Measurements from ENCODE around the gene KCP.

Gene KCP

GRCh38 chr7:128919241-128919640 lies 8.7 kb upstream of the KCP start:
- TF ChIP-seq CTCF (IDR thresholded peaks at IDR 0.05; ENCODE audit: low read depth, low read length) = no peak
- no peak overlapping the region for H3K4me3 ChIP-seq (ENCODE audit: low read depth, low read length)

GRCh38 chr7:128918016-128918665 lies 7.6 kb upstream of the KCP start:
- H3K4me3 ChIP-seq (ENCODE audit: low read depth, low read length) = no peak overlapping the region
- TF ChIP-seq CTCF (IDR thresholded peaks at IDR 0.05; ENCODE audit: low read depth, low read length) = no peak

GRCh38 chr7:128917122-128917521 lies 6.6 kb upstream of the KCP start:
- TF ChIP-seq CTCF (IDR thresholded peaks at IDR 0.05; ENCODE audit: low read depth, low read length) = no peak

GRCh38 chr7:128916643-128916915 lies 6.1 kb upstream of the KCP start:
- TF ChIP-seq CTCF (IDR thresholded peaks at IDR 0.05; ENCODE audit: low read depth, low read length) = no peak
- no peak overlapping the region for H3K4me3 ChIP-seq (ENCODE audit: low read depth, low read length)

More at GRCh38 chr7:128917122-128917521, 6.6 kb upstream of the KCP start:
- no peak overlapping the region for H3K4me3 ChIP-seq (ENCODE audit: low read depth, low read length)

GRCh38 chr7:128915841-128916642 lies 5.5 kb upstream of the KCP start:
- H3K4me3 ChIP-seq (ENCODE audit: low read depth, low read length) = no peak overlapping the region
- TF ChIP-seq CTCF (IDR thresholded peaks at IDR 0.05; ENCODE audit: low read depth, low read length) = no peak

GRCh38 chr7:128915271-128915819 lies 4.8 kb upstream of the KCP start:
- no peak overlapping the region for H3K4me3 ChIP-seq (ENCODE audit: low read depth, low read length)
- no peak for TF ChIP-seq CTCF (IDR thresholded peaks at IDR 0.05; ENCODE audit: low read depth, low read length)

- TF ChIP-seq CTCF (IDR thresholded peaks at IDR 0.05; ENCODE audit: low read depth, low read length) = no peak
- no peak overlapping the region for H3K4me3 ChIP-seq (ENCODE audit: low read depth, low read length)
Observed at GRCh38 chr7:128914566-128915151, 4.2 kb upstream of the KCP start.
